HFFc6 (cell line): Measurements from ENCODE around the gene SNX20. TPM values are rescaled to one million over a fixed set of nuclear protein-coding genes. Genes with fewer than 3 reads are reported as not detected.

Experiments used
- DNase-seq: peaks from one replicate; pipeline ENCODE4 v3.0.0-alpha.2; 2018
- H3K27ac Mint-ChIP-seq: 2 replicates; pipeline ENCODE4 v1.8.0; 2020; ENCODE audit warnings: mild to moderate bottlenecking, mixed read lengths
- H3K27me3 Mint-ChIP-seq: 2 replicates; pipeline ENCODE4 v1.8.0; 2021; ENCODE audit warnings: mild to moderate bottlenecking, moderate library complexity, mixed read lengths; ENCODE audit not compliant: insufficient read depth
- H3K36me3 Mint-ChIP-seq: 2 replicates; pipeline ENCODE4 v1.8.0; 2021; ENCODE audit warnings: low read depth, mixed read lengths
- H3K4me1 Mint-ChIP-seq: 2 replicates; pipeline ENCODE4 v1.8.0; 2020; ENCODE audit warnings: low read depth, mixed read lengths
- H3K4me3 Mint-ChIP-seq: 2 replicates; pipeline ENCODE4 v1.8.0; 2020; ENCODE audit warnings: mild to moderate bottlenecking, moderate library complexity, mixed read lengths
- H3K9me3 Mint-ChIP-seq: 2 replicates; pipeline ENCODE4 v1.8.0; 2020; ENCODE audit warnings: mild to moderate bottlenecking, mixed read lengths
- CTCF ChIP-seq: fragments of 200-600 bp; sonication (generic); IDR thresholded peaks from 2 replicates; pipeline ENCODE4 v1.5.0; 2021; ENCODE audit warnings: antibody characterized with exemption, mild to moderate bottlenecking
- total RNA-seq, 6 experiments: library from RNA; stranded (reverse); fragmentation: NEBNext Ultra II Directional; extraction: Animal tissue kit (Norgen Biotek cat#: 25700); gene quantifications; 2 replicates in 1 of 6; 3 replicates in 5 of 6; pipeline ENCODE4 v1.2.3, GENCODE V29; 2021

SNX20 gene
- total RNA-seq, 6 experiments from 2014 or later, result not detected

- H3K27me3 Mint-ChIP-seq, result peaks cover 36% of the 10 kb centered on the region
- no peaks in the 10 kb centered on the region for H3K4me1 Mint-ChIP-seq
- no peak overlapping the region for H3K4me3 Mint-ChIP-seq
- H3K27ac Mint-ChIP-seq, result no peak overlapping the region
- TF ChIP-seq CTCF, result no peak
- DNase-seq, result no peak
- no peaks in the 10 kb centered on the region for H3K9me3 Mint-ChIP-seq
- no peaks in the 10 kb centered on the region for H3K36me3 Mint-ChIP-seq
Observed at GRCh38 chr16:50641818-50642187, 39.3 kb downstream of the SNX20 start.

DNA sequence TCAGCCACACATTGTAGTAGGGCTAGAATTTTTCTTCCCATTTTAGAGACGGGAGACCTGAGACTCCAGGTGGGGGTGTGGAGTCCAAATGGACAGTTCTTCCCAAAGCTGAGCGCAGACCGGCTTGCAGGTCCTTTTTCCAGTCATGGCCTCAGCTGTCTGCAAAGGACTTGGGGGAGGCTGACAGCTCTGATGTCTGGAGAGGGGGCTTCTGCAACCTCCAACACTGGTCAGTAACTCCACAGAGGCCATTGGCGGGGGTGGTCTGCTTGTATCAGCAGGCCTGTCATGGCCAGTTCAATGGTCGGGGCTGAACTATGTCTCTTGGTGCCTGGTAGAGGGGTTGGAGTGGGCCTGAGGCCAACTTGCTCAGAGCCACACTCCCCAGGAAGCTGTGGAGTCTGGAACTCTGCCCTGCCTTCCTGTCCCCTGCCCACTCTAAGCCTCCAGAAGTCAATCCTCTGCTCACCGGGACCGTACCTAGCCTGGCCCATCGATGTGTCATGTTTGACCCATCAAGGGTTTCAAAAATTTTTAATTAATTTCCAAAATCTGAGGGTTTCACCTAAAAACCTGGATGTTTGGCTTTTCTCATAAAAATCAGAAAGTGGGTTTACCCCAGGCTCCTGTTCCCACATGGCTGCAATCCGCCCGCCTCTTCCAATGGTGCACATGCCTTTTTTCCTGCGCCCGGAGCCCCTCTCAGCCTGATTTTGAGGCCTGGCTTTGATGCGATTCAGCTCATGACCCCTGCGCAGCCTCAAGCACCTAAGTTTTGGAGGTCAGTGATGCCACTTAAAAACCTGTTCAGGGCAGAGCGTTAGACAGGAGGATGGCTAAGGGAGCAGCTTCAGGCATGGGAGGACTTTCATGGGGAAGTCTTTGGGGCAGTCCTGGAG lies 39.9 kb downstream of the SNX20 start:
- Mint-ChIP-seq H3K27me3 (peaks cover 38% of the 10 kb centered on the region), H3K36me3 (no peaks in the 10 kb centered on the region), H3K9me3 (no peaks in the 10 kb centered on the region), H3K4me1 (no peaks in the 10 kb centered on the region), H3K27ac (no peak overlapping the region), H3K4me3 (no peak overlapping the region)
- no peak for DNase-seq
- TF ChIP-seq CTCF, result no peak

DNA sequence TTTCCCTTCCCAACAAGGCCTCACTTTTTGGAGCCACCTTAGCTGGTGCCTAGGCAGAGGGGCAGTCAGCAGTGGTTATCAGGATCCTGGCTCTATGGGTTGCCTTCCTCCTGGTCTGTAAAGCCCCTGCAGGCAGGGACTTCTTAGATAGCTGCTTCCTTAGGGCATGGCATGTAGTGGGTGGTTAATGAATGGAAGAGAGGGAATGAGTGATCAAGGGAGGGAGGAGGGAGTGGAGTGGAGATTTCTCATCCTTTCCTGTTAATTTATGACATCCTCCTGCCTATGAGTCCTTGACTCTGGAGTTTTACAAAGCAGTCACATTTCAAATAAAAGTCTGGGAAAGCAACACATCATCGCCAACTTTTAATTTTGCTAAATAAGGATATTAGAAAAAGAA lies 40.7 kb downstream of the SNX20 start:
- H3K27me3 Mint-ChIP-seq, result peaks cover 45% of the 10 kb centered on the region
- no peaks in the 10 kb centered on the region for H3K36me3 Mint-ChIP-seq
- H3K4me3 Mint-ChIP-seq, result no peak overlapping the region
- no peak overlapping the region for H3K27ac Mint-ChIP-seq
- H3K4me1 Mint-ChIP-seq, result no peaks in the 10 kb centered on the region
- TF ChIP-seq CTCF, result no peak
- DNase-seq, result no peak
- H3K9me3 Mint-ChIP-seq, result no peaks in the 10 kb centered on the region

- Mint-ChIP-seq H3K4me3 (no peak overlapping the region), H3K36me3 (no peaks in the 10 kb centered on the region), H3K27me3 (peaks cover 49% of the 10 kb centered on the region), H3K4me1 (no peaks in the 10 kb centered on the region), H3K9me3 (no peaks in the 10 kb centered on the region), H3K27ac (no peak overlapping the region)
- no peak for TF ChIP-seq CTCF
- no peak for DNase-seq
Observed at GRCh38 chr16:50638816-50639670, 42.1 kb downstream of the SNX20 start.

GRCh38 chr16:50637716-50638602 lies 43.2 kb downstream of the SNX20 start:
- H3K4me3 Mint-ChIP-seq, result no peak overlapping the region
- no peaks in the 10 kb centered on the region for H3K36me3 Mint-ChIP-seq
- peaks cover 43% of the 10 kb centered on the region for H3K27me3 Mint-ChIP-seq
- no peak overlapping the region for H3K27ac Mint-ChIP-seq
- no peak for DNase-seq
- no peaks in the 10 kb centered on the region for H3K9me3 Mint-ChIP-seq
- H3K4me1 Mint-ChIP-seq, result no peaks in the 10 kb centered on the region
- TF ChIP-seq CTCF, result no peak
